Activated B cell treated with CpG ODN at 0.5 μM for 24 hours (primary cell): ENCODE measurements around the gene PHKG2. TPM values are rescaled to one million over a fixed set of nuclear protein-coding genes. Genes with fewer than 3 reads are reported as not detected.

ENCODE experiments used
- ATAC-seq: fragments of 200-7000 bp; cut with Tn5 transposase; one replicate; pipeline ENCODE4 v1.10.0; 2021; ENCODE audit warnings: low read depth, mild to moderate bottlenecking, moderate library complexity
- CTCF ChIA-PET: fragments of 350-600 bp; sonication (Branson Sonifier 250); formaldehyde crosslinking; loops from one replicate; lab custom pipeline; 2021; ENCODE audit warnings: antibody characterized with exemption; lab: Charles Lee
- POLR2A ChIA-PET: fragments of 350-600 bp; sonication (Branson Sonifier 250); formaldehyde crosslinking; loops from one replicate; lab custom pipeline; 2021; ENCODE audit warnings: antibody characterized with exemption; lab: Charles Lee
- DNase-seq: peaks from one replicate; pipeline ENCODE4 v3.0.0; 2022
- H3K27ac Mint-ChIP-seq: one replicate; pipeline ENCODE4 v1.8.0; 2020; ENCODE audit warnings: mixed read lengths
- H3K27me3 Mint-ChIP-seq: one replicate; pipeline ENCODE4 v1.8.0; 2021; ENCODE audit warnings: mixed read lengths
- H3K36me3 Mint-ChIP-seq: one replicate; pipeline ENCODE4 v1.8.0; 2021; ENCODE audit warnings: low read depth, mixed read lengths
- H3K4me1 Mint-ChIP-seq: one replicate; pipeline ENCODE4 v1.8.0; 2021; ENCODE audit warnings: mixed read lengths
- H3K4me3 Mint-ChIP-seq: one replicate; pipeline ENCODE4 v1.8.0; 2020; ENCODE audit warnings: mild to moderate bottlenecking, mixed read lengths
- H3K9me3 Mint-ChIP-seq: one replicate; pipeline ENCODE4 v1.8.0; 2020; ENCODE audit warnings: mixed read lengths
- intact Hi-C: fragments of 100-400 bp; cut with micrococcal nuclease; formaldehyde crosslinking; loops from one replicate; pipeline ENCODE4 v1.15.1; 2024
- total RNA-seq: library from RNA; stranded (reverse); gene quantifications from 2 replicates; pipeline ENCODE4 v1.2.3, GENCODE V29; 2022
- TF ChIP-seq, protein P1 (sequence below): fragments of 200-600 bp; IDR thresholded peaks from one replicate; pipeline ENCODE4 v1.8.0; 2022; ENCODE audit warnings: antibody characterized with exemption, mild to moderate bottlenecking

The PHKG2 gene
- total RNA-seq, 1 donor from 2014 or later = 51.4 TPM

DNA sequence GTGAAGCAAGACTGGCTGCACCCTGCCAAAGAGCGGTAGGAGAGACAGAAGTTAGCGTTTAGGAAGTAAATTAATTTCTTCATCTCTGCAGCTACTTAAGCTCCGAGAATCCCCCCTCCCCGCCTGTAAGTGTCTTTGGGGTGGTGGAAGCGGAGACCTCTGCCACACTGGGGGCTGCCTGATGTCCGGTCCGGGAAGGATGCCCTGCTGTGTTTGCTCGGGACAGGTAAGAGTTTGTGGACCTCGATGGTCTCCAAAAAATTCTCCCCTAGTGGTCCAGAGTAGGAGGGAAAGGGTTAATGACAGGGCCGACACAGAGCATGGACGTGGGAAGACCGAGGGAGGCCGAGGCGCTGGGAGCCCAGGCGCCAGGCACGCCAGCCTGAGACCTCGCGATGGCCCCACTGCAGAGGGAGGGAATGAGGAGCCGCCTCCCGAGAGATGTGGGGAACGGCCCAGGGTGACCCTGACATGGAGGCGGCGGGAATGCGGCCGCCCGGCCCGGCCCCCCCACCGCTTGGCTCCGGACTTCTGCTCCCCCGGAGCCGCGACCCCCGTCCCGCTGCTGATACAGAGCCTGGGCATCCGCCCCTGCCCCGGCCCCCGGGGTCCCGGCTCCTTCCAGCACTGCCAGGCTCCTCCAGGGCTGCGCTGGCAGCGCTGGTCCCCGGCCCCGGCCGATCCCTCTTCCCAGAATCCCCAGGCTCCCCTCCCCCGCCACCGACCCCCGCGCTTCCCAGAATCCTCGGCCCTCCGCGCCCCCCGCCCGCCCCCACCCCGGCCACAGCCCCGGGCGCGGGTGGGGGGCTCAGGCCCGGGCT is 38.1 kb downstream of the PHKG2 start:
- TF ChIP-seq, protein P1, sequence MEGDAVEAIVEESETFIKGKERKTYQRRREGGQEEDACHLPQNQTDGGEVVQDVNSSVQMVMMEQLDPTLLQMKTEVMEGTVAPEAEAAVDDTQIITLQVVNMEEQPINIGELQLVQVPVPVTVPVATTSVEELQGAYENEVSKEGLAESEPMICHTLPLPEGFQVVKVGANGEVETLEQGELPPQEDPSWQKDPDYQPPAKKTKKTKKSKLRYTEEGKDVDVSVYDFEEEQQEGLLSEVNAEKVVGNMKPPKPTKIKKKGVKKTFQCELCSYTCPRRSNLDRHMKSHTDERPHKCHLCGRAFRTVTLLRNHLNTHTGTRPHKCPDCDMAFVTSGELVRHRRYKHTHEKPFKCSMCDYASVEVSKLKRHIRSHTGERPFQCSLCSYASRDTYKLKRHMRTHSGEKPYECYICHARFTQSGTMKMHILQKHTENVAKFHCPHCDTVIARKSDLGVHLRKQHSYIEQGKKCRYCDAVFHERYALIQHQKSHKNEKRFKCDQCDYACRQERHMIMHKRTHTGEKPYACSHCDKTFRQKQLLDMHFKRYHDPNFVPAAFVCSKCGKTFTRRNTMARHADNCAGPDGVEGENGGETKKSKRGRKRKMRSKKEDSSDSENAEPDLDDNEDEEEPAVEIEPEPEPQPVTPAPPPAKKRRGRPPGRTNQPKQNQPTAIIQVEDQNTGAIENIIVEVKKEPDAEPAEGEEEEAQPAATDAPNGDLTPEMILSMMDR = no peak
- DNase-seq (no peak), ATAC-seq (peak; percentile 35)
- H3K36me3 Mint-ChIP-seq = peaks cover 19% of the 10 kb centered on the region
- H3K27ac Mint-ChIP-seq = no peak overlapping the region
- peaks cover 8% of the 10 kb centered on the region for H3K27me3 Mint-ChIP-seq
- H3K4me3 Mint-ChIP-seq = peak overlapping the region; percentile 77
- H3K9me3 Mint-ChIP-seq = no peaks in the 10 kb centered on the region
- H3K4me1 Mint-ChIP-seq = peaks cover 17% of the 10 kb centered on the region
- ChIA-PET POLR2A (interaction anchor here (0.5 to 1.6 kb wide), 7 partner anchors 14 to 136 kb away, joined by 3 to 24 read pairs (median 4); no protein-coding TSS in a partner anchor), CTCF (interaction anchor here (1.6 kb wide), 1 partner anchor 19 kb away, joined by 5 read pairs; no protein-coding TSS in a partner anchor)
- intact Hi-C loops = no loop called here

DNA sequence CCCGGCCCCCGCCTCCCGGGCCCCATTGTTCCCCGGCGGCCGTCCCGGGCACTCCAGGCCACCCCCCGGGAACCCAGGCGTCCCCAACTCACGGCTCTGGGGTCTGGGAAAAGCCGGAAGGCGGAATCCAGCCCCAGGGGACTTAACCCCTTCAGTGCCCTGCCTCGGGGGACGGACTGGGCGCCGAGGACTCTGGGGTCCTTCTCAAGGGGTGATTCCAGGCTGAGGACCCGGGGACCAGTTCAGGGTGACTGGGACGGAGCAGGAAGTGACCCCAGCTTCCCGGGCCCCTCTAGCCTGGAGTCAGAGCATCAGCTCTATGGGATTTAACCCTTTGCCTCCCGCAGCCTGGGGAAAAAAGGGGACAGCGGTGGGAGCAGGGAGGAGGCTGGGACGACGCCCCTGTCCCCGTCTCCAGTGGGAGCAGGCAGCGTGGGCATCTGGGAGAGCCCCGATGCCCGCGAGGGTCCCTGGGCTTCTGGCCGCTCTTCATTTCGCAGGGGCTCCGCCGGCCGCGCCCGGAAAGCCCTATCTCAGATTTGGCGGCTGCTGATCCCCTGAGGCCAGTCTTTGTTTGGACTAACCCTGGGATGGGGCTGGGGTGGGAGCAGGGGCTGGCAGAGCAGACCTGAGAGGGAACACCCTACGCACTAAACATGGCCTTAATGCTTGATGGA is 38.8 kb downstream of the PHKG2 start, which contains the start of gene ZNF629:
ZNF629 (minus strand) TSS at position 270 of the 677 bp plus-strand sequence. CDS start 2,723 bp downstream, outside the sequence.
- Mint-ChIP-seq H3K9me3 (no peaks in the 10 kb centered on the region), H3K36me3 (peaks cover 15% of the 10 kb centered on the region), H3K4me1 (peaks cover 17% of the 10 kb centered on the region), H3K27ac (no peak within 1 kb of the TSS), H3K27me3 (peaks cover 8% of the 10 kb centered on the region), H3K4me3 (peak within 1 kb of the TSS; percentile 85)
- TF ChIP-seq, protein P1 = no peak
- intact Hi-C loops = loop anchor here (1.0 kb wide), 2 partner anchors 18 to 88 kb away; no protein-coding TSS in a partner anchor
- ATAC-seq = peak; percentile 69
- peak; percentile 34 for DNase-seq
- ChIA-PET POLR2A (interaction anchor here (0.5 to 1.6 kb wide), 6 partner anchors 13 to 135 kb away, joined by 3 to 24 read pairs (median 4); no protein-coding TSS in a partner anchor), CTCF (interaction anchor here (1.6 kb wide), 1 partner anchor 18 kb away, joined by 5 read pairs; no protein-coding TSS in a partner anchor)

DNA sequence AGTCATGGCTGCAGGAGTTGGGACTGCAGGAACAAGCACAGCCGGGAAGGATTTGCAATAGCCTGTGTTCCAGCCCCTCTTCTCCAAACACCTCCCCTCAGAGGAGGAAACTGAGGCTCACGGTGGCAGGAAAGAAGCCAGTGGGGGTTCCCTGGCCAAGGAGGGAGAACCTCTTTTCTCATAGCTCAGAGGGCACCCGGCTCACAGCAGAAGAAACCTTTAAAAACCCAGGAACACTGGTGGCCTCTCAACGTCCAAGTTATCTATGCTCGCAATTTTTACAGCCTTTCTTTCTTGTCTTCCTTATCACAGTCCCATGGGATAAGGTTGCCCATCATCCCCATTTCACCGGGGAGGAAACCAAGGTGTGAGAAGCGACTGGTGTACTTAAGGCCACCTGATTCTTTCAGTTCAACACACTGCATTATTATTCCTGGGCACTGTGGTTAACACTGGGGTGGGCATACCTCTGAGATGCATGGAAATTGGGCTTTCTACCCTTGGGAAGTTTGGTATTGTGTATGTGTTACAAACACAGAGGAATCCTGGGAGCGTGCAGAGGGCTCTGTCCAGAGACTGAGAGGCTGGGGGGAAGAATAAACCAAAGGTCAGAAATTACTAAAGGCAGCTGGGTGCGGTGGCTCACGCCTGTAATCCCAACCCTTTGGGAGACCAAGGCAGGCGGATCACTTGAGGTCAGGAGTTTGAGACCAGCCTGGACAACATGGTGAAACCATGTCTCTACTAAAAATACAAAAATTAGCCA is 39.6 kb downstream of the PHKG2 start:
- H3K27ac Mint-ChIP-seq = no peak overlapping the region
- ATAC-seq (no peak), DNase-seq (no peak)
- TF ChIP-seq, protein P1 = no peak
- intact Hi-C loops = loop anchor here (1.0 kb wide), 2 partner anchors 18 to 88 kb away; no protein-coding TSS in a partner anchor
- H3K4me3 Mint-ChIP-seq = peak overlapping the region; percentile 85
- H3K4me1 Mint-ChIP-seq = peaks cover 17% of the 10 kb centered on the region
- H3K36me3 Mint-ChIP-seq = peaks cover 9% of the 10 kb centered on the region
- ChIA-PET CTCF (interaction anchor here (1.6 kb wide), 1 partner anchor 18 kb away, joined by 5 read pairs; no protein-coding TSS in a partner anchor), POLR2A (interaction anchor here (1.0 to 1.6 kb wide), 3 partner anchors 18 to 134 kb away, joined by 3 to 24 read pairs (median 4); no protein-coding TSS in a partner anchor)
- no peaks in the 10 kb centered on the region for H3K9me3 Mint-ChIP-seq
- peaks cover 8% of the 10 kb centered on the region for H3K27me3 Mint-ChIP-seq

DNA sequence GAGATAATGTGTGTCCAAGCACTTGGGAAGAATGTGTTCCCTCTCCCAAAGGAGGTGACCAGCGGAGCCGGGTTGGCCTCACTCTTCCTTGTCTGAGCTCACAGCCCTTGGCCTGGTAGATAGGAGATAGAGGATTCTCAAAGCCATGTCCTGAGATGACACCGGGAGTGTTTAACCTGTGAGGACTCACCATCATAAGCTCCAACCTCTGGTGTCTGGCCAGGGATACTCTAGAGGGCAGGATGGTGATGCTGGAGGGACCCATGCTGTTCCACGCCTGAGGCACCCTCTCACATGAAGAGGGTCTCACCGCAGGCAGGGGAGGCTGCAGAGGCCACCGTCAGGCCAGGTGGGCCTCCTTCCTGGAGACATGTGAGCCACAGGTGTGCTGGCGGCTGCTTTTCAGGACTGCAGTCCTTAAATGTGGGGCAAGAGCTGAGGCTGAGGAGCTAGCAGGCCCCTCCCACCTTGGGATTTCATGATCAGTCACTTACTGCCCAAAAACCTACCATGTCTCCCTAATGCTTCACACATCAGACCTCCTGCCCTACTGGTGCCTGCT is 45.4 kb downstream of the PHKG2 start:
- H3K9me3 Mint-ChIP-seq = no peaks in the 10 kb centered on the region
- H3K4me1 Mint-ChIP-seq = no peaks in the 10 kb centered on the region
- intact Hi-C loops = no loop called here
- no peak overlapping the region for H3K27ac Mint-ChIP-seq
- ChIA-PET CTCF (no interaction called here), POLR2A (interaction anchor here (0.5 to 1.6 kb wide), 2 partner anchors 12 to 88 kb away, joined by 4 to 6 read pairs; no protein-coding TSS in a partner anchor)
- TF ChIP-seq, protein P1 = no peak
- ATAC-seq (no peak), DNase-seq (no peak)
- H3K4me3 Mint-ChIP-seq = no peak overlapping the region
- no peaks in the 10 kb centered on the region for H3K27me3 Mint-ChIP-seq
- no peaks in the 10 kb centered on the region for H3K36me3 Mint-ChIP-seq
